Uterus (tissue), 4 donors: ENCODE data around the gene HOXC6. TPM values are rescaled to one million over a fixed set of nuclear protein-coding genes. Genes with fewer than 3 reads are reported as not detected.
A peak's percentile ranks its signal among the peaks of the same experiment; 100 is the strongest.

Experiments
- DNase-seq, 2 donors: peaks; one replicate each; pipeline ENCODE4 v3.0.0-alpha.2; 2019 to 2020
- H3K27ac ChIP-seq, 2 donors: fragments of 200-600 bp; sonication (generic); 1 replicate in 1 of 2; 2 replicates in 1 of 2; pipeline ENCODE4 v1.5.1; 2016 to 2018
- H3K27me3 ChIP-seq, 2 donors: fragments of 200-600 bp; sonication (generic); one replicate each; pipeline ENCODE4 v1.5.1; 2018 to 2019; ENCODE audit warnings: control low read depth in 1 of 2
- H3K36me3 ChIP-seq, 2 donors: fragments of 200-600 bp; sonication (generic); one replicate each; pipeline ENCODE4 v1.5.1; 2019; ENCODE audit warnings: control low read depth in 1 of 2
- H3K4me1 ChIP-seq, 2 donors: fragments of 200-600 bp; sonication (generic); one replicate each; pipeline ENCODE4 v1.5.1; 2018 to 2019; ENCODE audit warnings: control low read depth in 1 of 2
- H3K4me3 ChIP-seq, 2 donors: fragments of 200-600 bp; sonication (generic); 1 replicate in 1 of 2; 2 replicates in 1 of 2; pipeline ENCODE4 v1.5.1; 2018 to 2019; ENCODE audit warnings: mild to moderate bottlenecking in 1 of 2
- H3K9me3 ChIP-seq, 2 donors: fragments of 200-600 bp; sonication (generic); one replicate each; pipeline ENCODE4 v1.5.1; 2019; ENCODE audit warnings: control low read depth in 1 of 2
- POLR2A ChIP-seq, 2 donors: fragments of 450-650 bp; IDR thresholded peaks; one replicate each; pipeline ENCODE4 v1.6.1; 2016; ENCODE audit warnings: antibody characterized with exemption in 2 of 2, mild to moderate bottlenecking in 1 of 2, moderate library complexity in 1 of 2
- intact Hi-C: fragments of 100-400 bp; cut with DNase I; formaldehyde crosslinking; loops from one replicate; pipeline ENCODE4 v1.15.1; 2023; ENCODE audit warnings: low total_unique reads
- total RNA-seq, 4 donors: library from RNA; depleted of rRNA in 3 of 4; stranded (reverse); fragments of >200 nt in 3 of 4; gene quantifications; one replicate each; pipeline versions ENCODE4 v1.1.0 to v1.2.4, GENCODE V29; 2014 to 2023
- TF ChIP-seq, protein P1 (sequence below), 4 experiments: fragments of 200-600 bp in 2 of 4; fragments of 450-650 bp in 2 of 4; sonication (generic) in 2 of 4; IDR thresholded peaks; one replicate each; pipeline ENCODE4 v1.5.1; 2016 to 2019; ENCODE audit warnings: antibody characterized with exemption in 4 of 4, mild to moderate bottlenecking in 2 of 4, moderate library complexity in 1 of 4
- donor health status: DM: yes; HTN: yes; CAD: no.

Gene HOXC6
- total RNA-seq, 4 donors from 2014 or later: 1.2 to 20.4 (median 2.1) TPM; not detected in 1

DNA sequence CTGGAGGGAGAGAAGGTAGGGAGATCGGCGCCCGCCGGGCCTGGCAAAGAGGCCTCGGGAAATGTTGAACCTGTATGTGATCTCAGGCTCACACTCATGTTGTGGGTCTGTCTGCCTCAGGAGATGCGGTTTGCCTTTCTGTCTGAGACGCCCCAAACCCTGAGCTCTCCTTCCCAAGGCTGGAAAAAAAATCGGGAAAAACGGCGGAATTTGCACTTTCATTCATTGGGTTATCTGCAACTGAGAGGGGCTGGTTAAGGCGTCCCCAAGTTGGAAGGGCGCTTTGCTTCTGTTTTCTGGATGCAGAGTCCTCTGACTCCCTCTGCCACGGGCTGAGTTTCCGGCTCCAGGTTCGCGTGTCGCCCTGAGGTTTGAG is 33.2 kb upstream of the HOXC6 start:
- peaks cover 0 to 23% of the 10 kb centered on the region in 2 donors for H3K4me1 ChIP-seq
- intact Hi-C loops: no loop called here

DNA sequence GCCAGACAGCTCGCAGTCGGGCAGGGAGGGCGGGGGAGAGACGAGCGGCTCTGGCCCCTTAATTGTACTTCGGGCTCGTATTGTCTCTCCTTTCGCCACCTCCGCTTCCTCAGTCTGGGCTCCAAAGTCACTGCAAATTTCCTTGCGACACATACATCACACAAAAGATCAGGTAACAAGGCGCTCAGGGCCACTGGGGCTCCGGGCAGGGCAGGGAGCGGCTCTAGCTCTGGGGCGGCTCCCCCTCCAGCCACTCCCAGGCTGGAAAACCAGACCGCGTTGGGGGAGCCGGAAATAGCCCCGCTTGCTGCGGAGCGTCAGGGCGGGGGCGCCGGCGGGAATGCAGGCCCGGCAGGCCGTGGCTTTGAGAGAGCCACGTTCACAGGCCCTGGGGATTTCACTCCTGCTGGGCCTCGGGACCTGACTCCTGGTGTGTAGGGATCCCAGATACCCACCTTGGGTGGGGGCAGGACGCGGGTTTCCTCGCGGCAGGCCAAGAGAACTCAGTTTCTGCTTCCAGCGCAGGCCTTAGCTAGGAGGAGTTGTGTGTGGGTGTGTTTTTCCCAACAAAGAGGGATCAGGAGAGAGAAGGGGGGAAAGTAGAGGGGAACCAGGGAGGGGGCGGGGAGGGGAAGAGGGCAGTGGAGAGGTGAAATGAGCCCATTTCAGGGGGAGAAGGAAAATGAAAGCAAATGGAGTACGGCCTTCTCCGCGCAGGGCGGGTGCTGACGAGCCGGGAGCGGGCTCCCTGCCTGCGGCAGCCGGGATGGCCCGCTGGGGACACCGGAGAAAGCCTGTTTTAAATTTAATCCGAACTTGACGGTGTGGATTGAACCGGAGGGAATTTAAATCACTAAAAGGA is 32.6 kb upstream of the HOXC6 start:
- Histone ChIP-seq H3K27me3 (peaks cover 35 to 91% of the 10 kb centered on the region in 2 donors), H3K27ac (peak overlapping the region in 1 of 2 donors; percentile 47), H3K4me3 (peak overlapping the region; percentile 12 to 31), H3K4me1 (peaks cover 0 to 25% of the 10 kb centered on the region in 2 donors), H3K36me3 (no peaks in the 10 kb centered on the region), H3K9me3 (no peaks in the 10 kb centered on the region)
- intact Hi-C loops: no loop called here
- DNase-seq: peak in 1 of 2 donors; percentile 75
- peak in 1 of 2 donors; percentile 52 for TF ChIP-seq POLR2A (IDR thresholded peaks at IDR 0.05)
- TF ChIP-seq, protein P1, sequence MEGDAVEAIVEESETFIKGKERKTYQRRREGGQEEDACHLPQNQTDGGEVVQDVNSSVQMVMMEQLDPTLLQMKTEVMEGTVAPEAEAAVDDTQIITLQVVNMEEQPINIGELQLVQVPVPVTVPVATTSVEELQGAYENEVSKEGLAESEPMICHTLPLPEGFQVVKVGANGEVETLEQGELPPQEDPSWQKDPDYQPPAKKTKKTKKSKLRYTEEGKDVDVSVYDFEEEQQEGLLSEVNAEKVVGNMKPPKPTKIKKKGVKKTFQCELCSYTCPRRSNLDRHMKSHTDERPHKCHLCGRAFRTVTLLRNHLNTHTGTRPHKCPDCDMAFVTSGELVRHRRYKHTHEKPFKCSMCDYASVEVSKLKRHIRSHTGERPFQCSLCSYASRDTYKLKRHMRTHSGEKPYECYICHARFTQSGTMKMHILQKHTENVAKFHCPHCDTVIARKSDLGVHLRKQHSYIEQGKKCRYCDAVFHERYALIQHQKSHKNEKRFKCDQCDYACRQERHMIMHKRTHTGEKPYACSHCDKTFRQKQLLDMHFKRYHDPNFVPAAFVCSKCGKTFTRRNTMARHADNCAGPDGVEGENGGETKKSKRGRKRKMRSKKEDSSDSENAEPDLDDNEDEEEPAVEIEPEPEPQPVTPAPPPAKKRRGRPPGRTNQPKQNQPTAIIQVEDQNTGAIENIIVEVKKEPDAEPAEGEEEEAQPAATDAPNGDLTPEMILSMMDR (IDR thresholded peaks at IDR 0.05): no peak

More for the DNA sequence above, 33.2 kb upstream of the HOXC6 start:
- no peak for DNase-seq
- TF ChIP-seq, protein P1 (IDR thresholded peaks at IDR 0.05): no peak
- no peak for TF ChIP-seq POLR2A (IDR thresholded peaks at IDR 0.05)
- H3K27me3 ChIP-seq: peaks cover 29 to 94% of the 10 kb centered on the region in 2 donors
- H3K27ac ChIP-seq: peak overlapping the region in 1 of 2 donors; percentile 47
- H3K9me3 ChIP-seq: no peaks in the 10 kb centered on the region
- no peaks in the 10 kb centered on the region for H3K36me3 ChIP-seq
- H3K4me3 ChIP-seq: peak overlapping the region in 1 of 2 donors; percentile 31

DNA sequence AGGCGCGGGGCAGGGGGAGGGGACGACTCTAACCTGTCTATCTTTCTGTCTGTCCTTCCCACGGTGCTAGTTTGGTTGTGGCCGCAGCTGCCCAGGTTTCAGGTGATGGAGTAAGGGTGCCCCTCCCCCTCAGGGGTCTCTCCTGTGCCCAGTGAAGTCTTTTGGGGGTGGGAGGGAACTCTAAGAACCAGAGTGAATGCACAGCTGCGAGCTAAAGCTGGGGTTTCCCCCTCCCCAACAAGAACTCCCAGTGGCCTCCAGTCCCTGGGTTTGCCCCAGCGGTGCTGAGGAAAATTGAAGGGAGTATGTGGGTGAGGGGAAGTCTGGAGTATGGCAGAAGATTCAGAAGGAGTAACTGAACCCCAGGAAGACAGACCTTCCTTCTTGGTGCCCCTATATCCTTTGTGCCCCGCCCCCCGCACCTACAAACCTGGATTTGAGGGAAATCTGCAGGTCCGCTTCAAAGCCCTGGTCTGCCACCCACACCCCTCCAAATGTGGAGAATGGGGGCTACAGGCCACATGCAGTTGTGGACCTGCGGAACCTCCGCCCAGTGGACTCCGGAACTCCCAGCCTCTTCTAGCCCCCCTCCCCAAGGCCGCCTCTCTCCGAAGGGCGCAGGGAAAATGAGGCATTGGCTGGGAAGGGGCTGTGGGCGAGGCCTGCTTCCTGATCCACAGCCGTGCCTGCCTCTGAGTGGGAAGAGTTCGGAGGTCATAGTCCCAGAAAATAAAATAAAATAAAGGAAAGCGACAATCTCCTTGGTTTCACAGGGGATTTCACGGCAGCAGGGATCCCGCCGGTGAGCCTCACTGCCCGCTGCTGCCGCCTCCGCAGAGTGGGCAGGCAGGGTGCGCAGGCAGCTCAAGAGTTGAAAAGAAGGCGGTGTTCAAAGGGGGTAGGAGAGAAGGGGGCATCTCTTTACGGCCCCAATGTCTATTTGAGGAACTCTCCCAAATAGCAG is 31.7 kb upstream of the HOXC6 start:
- Histone ChIP-seq H3K36me3 (no peaks in the 10 kb centered on the region), H3K4me1 (peaks cover 0 to 22% of the 10 kb centered on the region in 2 donors), H3K27ac (peak overlapping the region in 1 of 2 donors; percentile 47), H3K27me3 (peaks cover 39 to 83% of the 10 kb centered on the region in 2 donors), H3K9me3 (no peaks in the 10 kb centered on the region), H3K4me3 (peak overlapping the region in 1 of 2 donors; percentile 31)
- no peak for DNase-seq
- TF ChIP-seq POLR2A (IDR thresholded peaks at IDR 0.05): no peak
- TF ChIP-seq, protein P1 (IDR thresholded peaks at IDR 0.05): no peak
- intact Hi-C loops: no loop called here

DNA sequence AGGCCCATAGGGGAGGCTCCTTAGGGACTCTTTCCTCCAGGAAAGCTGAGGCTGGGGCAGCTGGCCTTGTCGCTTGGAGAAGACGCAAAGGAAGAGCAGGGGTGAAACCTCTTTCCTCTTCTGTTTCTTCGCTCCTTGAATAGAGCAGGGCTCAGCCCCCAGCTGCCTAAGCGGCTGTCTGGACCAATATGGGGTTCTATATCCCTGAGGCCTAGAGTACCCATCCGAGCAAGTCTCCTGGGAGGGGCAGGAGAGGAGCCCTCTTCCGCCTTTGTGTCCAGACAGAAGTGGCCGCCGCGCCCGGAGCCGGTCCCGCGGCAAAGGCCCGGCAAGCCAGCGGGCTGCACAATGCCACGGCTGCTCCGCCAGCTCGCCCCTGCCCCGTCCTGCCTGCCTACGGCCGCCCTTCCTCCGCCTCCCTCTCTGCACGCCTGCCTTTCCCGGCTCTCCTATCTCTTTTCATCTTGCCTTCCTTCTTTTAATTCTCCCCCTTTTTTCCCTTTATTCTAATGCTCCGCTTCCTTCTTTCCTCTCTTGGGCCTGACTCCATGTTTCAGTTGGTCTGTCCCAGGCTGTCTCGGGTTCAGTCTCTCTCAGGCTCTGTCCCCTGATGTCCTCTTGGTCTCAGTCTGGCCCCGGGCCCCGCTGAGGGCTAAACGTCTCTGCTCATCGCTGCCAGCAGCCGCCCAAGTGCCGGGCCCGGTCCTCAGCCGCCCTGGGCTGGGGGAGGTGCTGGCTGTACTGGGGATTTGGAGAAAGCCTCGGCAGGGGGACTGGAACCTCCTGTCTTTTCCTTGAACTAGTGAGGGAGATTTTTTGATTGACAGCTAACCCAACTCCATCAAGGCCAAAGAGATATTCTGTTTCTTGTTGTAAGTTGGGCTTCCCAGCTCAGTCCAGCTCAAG is 30.8 kb upstream of the HOXC6 start:
- Histone ChIP-seq H3K27me3 (peaks cover 38 to 74% of the 10 kb centered on the region in 2 donors), H3K4me3 (no peak overlapping the region)

More for the DNA sequence above, 30.8 kb upstream of the HOXC6 start:
- Histone ChIP-seq H3K4me1 (peaks cover 0 to 22% of the 10 kb centered on the region in 2 donors), H3K9me3 (no peaks in the 10 kb centered on the region), H3K27ac (no peak overlapping the region), H3K36me3 (no peaks in the 10 kb centered on the region)
- intact Hi-C loops: no loop called here
- TF ChIP-seq POLR2A (IDR thresholded peaks at IDR 0.05): no peak
- TF ChIP-seq, protein P1 (IDR thresholded peaks at IDR 0.05): no peak
- no peak for DNase-seq
